ENCODE data around the gene ADAMTS9.

The ADAMTS9 gene

GRCh38 chr3:64655160-64655559 lies 32.6 kb downstream of the ADAMTS9 start:
- no peak overlapping the region for H3K4me3 ChIP-seq (ENCODE audit: low read depth in 1 of 2, low read length in 2 of 2)
- H3K36me3 ChIP-seq (ENCODE audit: control insufficient read depth in 1 of 2, insufficient read depth in 2 of 2, low read length in 2 of 2): no peaks in the 10 kb centered on the region
- no peak overlapping the region for H3K27ac ChIP-seq (ENCODE audit: low read depth, low read length)
- H3K9me3 ChIP-seq (ENCODE audit: control insufficient read depth in 1 of 2, low read length in 2 of 2): no peaks in the 10 kb centered on the region
- H3K4me1 ChIP-seq (ENCODE audit: control insufficient read depth in 1 of 2, insufficient read depth in 2 of 2, low read length in 2 of 2): peaks cover 0 to 4% of the 10 kb centered on the region in 2 donors
- H3K27me3 ChIP-seq (ENCODE audit: control insufficient read depth in 1 of 2, insufficient read depth in 2 of 2, low read length in 2 of 2): no peaks in the 10 kb centered on the region
- H3K9ac ChIP-seq (ENCODE audit: low read depth in 1 of 2, low read length in 2 of 2): no peak overlapping the region

- H3K27ac ChIP-seq (ENCODE audit: low read depth, low read length): no peak overlapping the region
- H3K4me1 ChIP-seq (ENCODE audit: control insufficient read depth in 1 of 2, insufficient read depth in 2 of 2, low read length in 2 of 2): peaks cover 0 to 6% of the 10 kb centered on the region in 2 donors
- no peak overlapping the region for H3K4me3 ChIP-seq (ENCODE audit: low read depth in 1 of 2, low read length in 2 of 2)
- H3K36me3 ChIP-seq (ENCODE audit: control insufficient read depth in 1 of 2, insufficient read depth in 2 of 2, low read length in 2 of 2): no peaks in the 10 kb centered on the region
- H3K27me3 ChIP-seq (ENCODE audit: control insufficient read depth in 1 of 2, insufficient read depth in 2 of 2, low read length in 2 of 2): no peaks in the 10 kb centered on the region
- no peaks in the 10 kb centered on the region for H3K9me3 ChIP-seq (ENCODE audit: control insufficient read depth in 1 of 2, low read length in 2 of 2)
- no peak overlapping the region for H3K9ac ChIP-seq (ENCODE audit: low read depth in 1 of 2, low read length in 2 of 2)
Observed at GRCh38 chr3:64654013-64654412, 33.8 kb downstream of the ADAMTS9 start.

GRCh38 chr3:64653101-64653500 lies 34.7 kb downstream of the ADAMTS9 start:
- no peak overlapping the region for H3K4me3 ChIP-seq (ENCODE audit: low read depth in 1 of 2, low read length in 2 of 2)
- H3K27me3 ChIP-seq (ENCODE audit: control insufficient read depth in 1 of 2, insufficient read depth in 2 of 2, low read length in 2 of 2): no peaks in the 10 kb centered on the region
- no peak overlapping the region for H3K9ac ChIP-seq (ENCODE audit: low read depth in 1 of 2, low read length in 2 of 2)
- H3K36me3 ChIP-seq (ENCODE audit: control insufficient read depth in 1 of 2, insufficient read depth in 2 of 2, low read length in 2 of 2): no peaks in the 10 kb centered on the region
- H3K9me3 ChIP-seq (ENCODE audit: control insufficient read depth in 1 of 2, low read length in 2 of 2): no peaks in the 10 kb centered on the region
- peaks cover 0 to 6% of the 10 kb centered on the region in 2 donors for H3K4me1 ChIP-seq (ENCODE audit: control insufficient read depth in 1 of 2, insufficient read depth in 2 of 2, low read length in 2 of 2)
- no peak overlapping the region for H3K27ac ChIP-seq (ENCODE audit: low read depth, low read length)

DNA sequence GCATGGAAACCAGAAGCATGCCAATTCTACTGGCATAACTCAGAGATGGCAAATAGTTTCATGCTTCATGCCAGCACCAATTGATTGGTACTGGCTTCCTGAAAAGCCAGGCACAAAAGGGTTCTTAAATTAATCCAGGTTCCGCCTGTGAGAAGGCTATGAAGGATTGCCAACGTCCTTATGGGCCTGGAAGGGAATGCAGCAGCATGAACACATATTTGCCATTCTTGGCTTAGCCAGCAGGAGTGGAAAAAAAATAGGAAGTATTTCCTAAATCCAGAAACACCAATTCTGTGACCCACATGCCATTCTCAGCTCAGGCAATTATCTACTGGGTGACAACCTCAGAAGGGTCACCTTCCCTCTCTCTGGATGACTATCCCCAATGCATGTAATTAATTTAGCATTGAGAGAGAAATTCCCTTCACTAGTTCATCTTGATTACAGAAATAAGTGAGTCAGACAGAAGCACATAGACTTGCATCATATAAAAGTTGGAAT lies 36.0 kb downstream of the ADAMTS9 start:
- Histone ChIP-seq H3K9ac (ENCODE audit: low read depth in 1 of 2, low read length in 2 of 2) (no peak overlapping the region), H3K4me3 (ENCODE audit: low read depth in 1 of 2, low read length in 2 of 2) (no peak overlapping the region), H3K27me3 (ENCODE audit: control insufficient read depth in 1 of 2, insufficient read depth in 2 of 2, low read length in 2 of 2) (no peaks in the 10 kb centered on the region), H3K9me3 (ENCODE audit: control insufficient read depth in 1 of 2, low read length in 2 of 2) (no peaks in the 10 kb centered on the region), H3K36me3 (ENCODE audit: control insufficient read depth in 1 of 2, insufficient read depth in 2 of 2, low read length in 2 of 2) (no peaks in the 10 kb centered on the region), H3K27ac (ENCODE audit: low read depth, low read length) (no peak overlapping the region), H3K4me1 (ENCODE audit: control insufficient read depth in 1 of 2, insufficient read depth in 2 of 2, low read length in 2 of 2) (peaks cover 0 to 6% of the 10 kb centered on the region in 2 donors)

GRCh38 chr3:64651303-64651702 lies 36.5 kb downstream of the ADAMTS9 start:
- Histone ChIP-seq H3K9me3 (ENCODE audit: control insufficient read depth in 1 of 2, low read length in 2 of 2) (no peaks in the 10 kb centered on the region), H3K27ac (ENCODE audit: low read depth, low read length) (no peak overlapping the region), H3K4me1 (ENCODE audit: control insufficient read depth in 1 of 2, insufficient read depth in 2 of 2, low read length in 2 of 2) (peaks cover 0 to 6% of the 10 kb centered on the region in 2 donors), H3K36me3 (ENCODE audit: control insufficient read depth in 1 of 2, insufficient read depth in 2 of 2, low read length in 2 of 2) (no peaks in the 10 kb centered on the region), H3K4me3 (ENCODE audit: low read depth in 1 of 2, low read length in 2 of 2) (no peak overlapping the region), H3K9ac (ENCODE audit: low read depth in 1 of 2, low read length in 2 of 2) (no peak overlapping the region), H3K27me3 (ENCODE audit: control insufficient read depth in 1 of 2, insufficient read depth in 2 of 2, low read length in 2 of 2) (no peaks in the 10 kb centered on the region)

- peaks cover 0 to 6% of the 10 kb centered on the region in 2 donors for H3K4me1 ChIP-seq (ENCODE audit: control insufficient read depth in 1 of 2, insufficient read depth in 2 of 2, low read length in 2 of 2)
- H3K9ac ChIP-seq (ENCODE audit: low read depth in 1 of 2, low read length in 2 of 2): no peak overlapping the region
- H3K9me3 ChIP-seq (ENCODE audit: control insufficient read depth in 1 of 2, low read length in 2 of 2): no peaks in the 10 kb centered on the region
- H3K27ac ChIP-seq (ENCODE audit: low read depth, low read length): no peak overlapping the region
- H3K36me3 ChIP-seq (ENCODE audit: control insufficient read depth in 1 of 2, insufficient read depth in 2 of 2, low read length in 2 of 2): no peaks in the 10 kb centered on the region
- no peaks in the 10 kb centered on the region for H3K27me3 ChIP-seq (ENCODE audit: control insufficient read depth in 1 of 2, insufficient read depth in 2 of 2, low read length in 2 of 2)
- H3K4me3 ChIP-seq (ENCODE audit: low read depth in 1 of 2, low read length in 2 of 2): no peak overlapping the region
Observed at GRCh38 chr3:64650715-64651114, 37.1 kb downstream of the ADAMTS9 start.

DNA sequence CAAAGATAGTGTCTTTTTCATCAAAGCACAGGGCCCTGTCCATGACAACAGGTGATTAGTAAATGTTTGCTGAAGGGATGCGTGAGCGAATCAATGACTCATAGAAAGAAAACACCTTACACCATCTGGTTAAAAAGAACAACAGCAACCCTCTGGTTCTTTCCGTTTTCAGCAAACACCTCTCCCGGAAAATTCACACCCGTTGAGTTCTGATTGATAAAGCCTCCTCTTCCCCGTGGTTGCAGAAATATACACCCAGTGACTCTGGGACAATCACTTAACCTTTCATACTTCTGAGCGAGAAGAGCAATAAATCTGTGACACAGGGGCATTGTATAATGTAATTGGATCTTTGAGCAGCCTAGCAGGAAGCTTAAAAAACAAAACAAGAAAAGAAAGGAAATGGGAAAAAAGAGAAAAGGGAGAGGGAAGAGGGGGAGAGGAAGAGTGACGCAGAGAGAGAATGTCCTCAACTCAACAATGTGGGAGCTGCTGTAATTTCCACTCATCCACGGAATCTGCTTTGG lies 37.6 kb downstream of the ADAMTS9 start:
- Histone ChIP-seq H3K36me3 (ENCODE audit: control insufficient read depth in 1 of 2, insufficient read depth in 2 of 2, low read length in 2 of 2) (no peaks in the 10 kb centered on the region), H3K27ac (ENCODE audit: low read depth, low read length) (no peak overlapping the region), H3K4me3 (ENCODE audit: low read depth in 1 of 2, low read length in 2 of 2) (no peak overlapping the region), H3K4me1 (ENCODE audit: control insufficient read depth in 1 of 2, insufficient read depth in 2 of 2, low read length in 2 of 2) (peaks cover 0 to 6% of the 10 kb centered on the region in 2 donors), H3K9ac (ENCODE audit: low read depth in 1 of 2, low read length in 2 of 2) (no peak overlapping the region), H3K9me3 (ENCODE audit: control insufficient read depth in 1 of 2, low read length in 2 of 2) (no peaks in the 10 kb centered on the region), H3K27me3 (ENCODE audit: control insufficient read depth in 1 of 2, insufficient read depth in 2 of 2, low read length in 2 of 2) (no peaks in the 10 kb centered on the region)

DNA sequence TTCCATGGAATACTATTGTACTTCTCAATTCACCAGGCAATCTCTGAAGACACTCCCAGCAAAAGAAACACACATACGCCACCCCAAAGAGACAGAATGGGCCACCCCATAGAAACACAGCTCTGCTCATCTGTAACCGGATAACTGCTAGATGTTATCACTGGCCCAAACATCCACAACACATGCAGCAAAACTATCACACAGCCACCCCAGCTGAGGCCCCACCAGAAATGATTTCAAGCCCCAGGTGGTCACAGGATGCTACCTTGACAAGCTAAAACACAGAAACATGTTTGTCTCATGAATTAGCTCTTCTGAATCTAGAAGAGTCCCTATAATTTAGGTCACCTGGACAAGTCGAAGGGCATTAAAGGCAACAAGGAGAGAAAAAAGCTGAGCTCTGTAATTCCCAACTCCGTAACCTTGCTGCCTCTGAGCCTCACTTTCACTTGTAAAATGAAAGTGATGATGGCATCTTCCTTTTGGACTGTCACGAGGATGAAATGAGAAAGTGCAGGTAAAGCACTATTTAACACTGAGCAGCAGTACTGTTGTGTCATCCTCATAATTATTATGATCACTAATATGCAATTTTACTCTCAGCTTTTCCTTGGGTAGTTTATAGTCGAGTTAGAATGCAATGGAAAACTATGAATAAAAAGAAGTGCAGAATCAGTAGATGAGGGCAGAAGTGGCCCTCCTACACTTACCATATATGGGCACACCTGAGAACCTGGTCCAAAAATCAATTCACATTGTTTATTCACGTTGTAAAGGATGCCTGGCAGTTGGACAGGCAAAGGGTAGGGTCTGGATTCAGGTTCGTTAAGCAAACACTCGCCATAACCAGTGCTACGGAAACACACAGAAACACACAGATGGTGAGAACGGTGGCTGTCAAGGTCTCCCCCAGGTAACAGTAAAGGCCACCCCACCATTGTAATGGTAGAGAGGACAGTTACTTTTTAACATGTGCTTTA lies 38.6 kb downstream of the ADAMTS9 start:
- H3K27me3 ChIP-seq (ENCODE audit: control insufficient read depth in 1 of 2, insufficient read depth in 2 of 2, low read length in 2 of 2): no peaks in the 10 kb centered on the region
- H3K9ac ChIP-seq (ENCODE audit: low read depth in 1 of 2, low read length in 2 of 2): no peak overlapping the region
- H3K4me1 ChIP-seq (ENCODE audit: control insufficient read depth in 1 of 2, insufficient read depth in 2 of 2, low read length in 2 of 2): peaks cover 0 to 6% of the 10 kb centered on the region in 2 donors
- H3K36me3 ChIP-seq (ENCODE audit: control insufficient read depth in 1 of 2, insufficient read depth in 2 of 2, low read length in 2 of 2): no peaks in the 10 kb centered on the region
- no peak overlapping the region for H3K27ac ChIP-seq (ENCODE audit: low read depth, low read length)
- H3K9me3 ChIP-seq (ENCODE audit: control insufficient read depth in 1 of 2, low read length in 2 of 2): no peaks in the 10 kb centered on the region
- H3K4me3 ChIP-seq (ENCODE audit: low read depth in 1 of 2, low read length in 2 of 2): no peak overlapping the region

DNA sequence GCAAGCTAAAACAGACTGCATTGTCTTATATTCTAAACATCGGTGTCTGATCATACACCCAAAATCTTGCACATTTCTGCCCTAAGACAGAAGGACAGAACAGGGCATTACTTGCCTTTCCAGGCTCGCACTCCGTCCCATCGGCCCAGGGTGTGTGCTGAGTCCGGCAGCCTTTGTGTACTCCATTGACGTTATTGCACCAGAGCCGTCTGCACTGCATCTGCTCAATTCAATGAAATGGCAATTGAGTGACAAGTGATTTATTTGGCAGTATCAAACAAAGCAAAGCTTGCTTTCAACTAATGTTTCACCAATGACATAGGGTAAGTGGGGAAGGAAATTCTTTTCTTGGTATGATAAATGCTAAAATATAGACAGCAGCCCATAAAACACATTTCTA lies 40.0 kb downstream of the ADAMTS9 start:
- no peaks in the 10 kb centered on the region for H3K36me3 ChIP-seq (ENCODE audit: control insufficient read depth in 1 of 2, insufficient read depth in 2 of 2, low read length in 2 of 2)
- H3K27ac ChIP-seq (ENCODE audit: low read depth, low read length): no peak overlapping the region
- H3K4me3 ChIP-seq (ENCODE audit: low read depth in 1 of 2, low read length in 2 of 2): no peak overlapping the region
- peaks cover 0 to 6% of the 10 kb centered on the region in 2 donors for H3K4me1 ChIP-seq (ENCODE audit: control insufficient read depth in 1 of 2, insufficient read depth in 2 of 2, low read length in 2 of 2)
- no peaks in the 10 kb centered on the region for H3K27me3 ChIP-seq (ENCODE audit: control insufficient read depth in 1 of 2, insufficient read depth in 2 of 2, low read length in 2 of 2)
- H3K9ac ChIP-seq (ENCODE audit: low read depth in 1 of 2, low read length in 2 of 2): no peak overlapping the region
- no peaks in the 10 kb centered on the region for H3K9me3 ChIP-seq (ENCODE audit: control insufficient read depth in 1 of 2, low read length in 2 of 2)

DNA sequence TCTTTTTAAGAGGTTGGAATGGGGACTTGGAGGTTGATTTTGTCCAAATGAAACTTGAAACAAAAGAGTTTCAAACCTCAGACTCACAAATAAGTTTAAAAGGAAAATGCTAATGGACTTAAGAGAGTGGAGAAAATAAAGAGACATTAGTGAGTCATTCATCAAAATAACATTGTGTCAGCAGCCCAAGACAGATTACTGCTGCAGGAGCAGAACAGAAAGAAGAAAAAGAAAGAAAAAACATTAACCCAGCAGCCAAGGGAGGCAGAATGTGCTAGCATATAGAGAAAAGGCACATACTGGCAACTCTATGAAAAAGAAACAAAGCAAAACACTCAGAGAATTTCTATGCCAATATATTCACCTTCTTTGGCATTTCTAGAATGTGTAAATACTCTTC lies 42.6 kb downstream of the ADAMTS9 start:
- Histone ChIP-seq H3K9ac (ENCODE audit: low read depth in 1 of 2, low read length in 2 of 2) (no peak overlapping the region), H3K27me3 (ENCODE audit: control insufficient read depth in 1 of 2, insufficient read depth in 2 of 2, low read length in 2 of 2) (no peaks in the 10 kb centered on the region), H3K36me3 (ENCODE audit: control insufficient read depth in 1 of 2, insufficient read depth in 2 of 2, low read length in 2 of 2) (no peaks in the 10 kb centered on the region), H3K4me1 (ENCODE audit: control insufficient read depth in 1 of 2, insufficient read depth in 2 of 2, low read length in 2 of 2) (peaks cover 0 to 3% of the 10 kb centered on the region in 2 donors), H3K9me3 (ENCODE audit: control insufficient read depth in 1 of 2, low read length in 2 of 2) (no peaks in the 10 kb centered on the region), H3K4me3 (ENCODE audit: low read depth in 1 of 2, low read length in 2 of 2) (no peak overlapping the region), H3K27ac (ENCODE audit: low read depth, low read length) (no peak overlapping the region)

Measured in duodenal mucosa (tissue), 2 donors.